HCT116 (cell line): ENCODE data around the gene TSPAN11.

ENCODE experiments used
- CBX3 ChIP-seq: IDR thresholded peaks from 2 replicates; pipeline ENCODE4 v1.6.1; 2012; ENCODE audit warnings: low read depth
- EGR1 ChIP-seq: IDR thresholded peaks from 2 replicates; pipeline ENCODE4 v1.6.1; 2012; ENCODE audit warnings: low read depth
- EZH2 ChIP-seq: fragments of 200-600 bp; sonication (generic); IDR thresholded peaks from 2 replicates; pipeline ENCODE4 v1.6.1; 2017; ENCODE audit warnings: antibody characterized with exemption, mixed run types
- FOSL1 ChIP-seq: IDR thresholded peaks from 2 replicates; pipeline ENCODE4 v1.6.1; 2012; ENCODE audit warnings: low read depth
- JUND ChIP-seq: IDR thresholded peaks from 2 replicates; pipeline ENCODE4 v1.6.1; 2012
- POLR2A ChIP-seq: IDR thresholded peaks from 2 replicates; pipeline ENCODE4 v1.7.0; 2011; ENCODE audit warnings: borderline replicate concordance; ENCODE audit not compliant: insufficient read depth, insufficient read length; ENCODE audit errors: extremely low read depth
- POLR2AphosphoS5 ChIP-seq: IDR thresholded peaks from 2 replicates; pipeline ENCODE4 v1.6.1; 2011; ENCODE audit warnings: mild to moderate bottlenecking, low read depth, low read length, moderate library complexity
- RAD21 ChIP-seq: IDR thresholded peaks from 2 replicates; pipeline ENCODE4 v1.6.1; 2012; ENCODE audit warnings: low read depth, mild to moderate bottlenecking
- SP1 ChIP-seq: IDR thresholded peaks from 2 replicates; pipeline ENCODE4 v1.6.1; 2012; ENCODE audit warnings: low read depth
- YY1 ChIP-seq: IDR thresholded peaks from 2 replicates; pipeline ENCODE4 v1.6.1; 2011; ENCODE audit warnings: low read length, low read depth, moderate library complexity, mild to moderate bottlenecking; ENCODE audit not compliant: insufficient replicate concordance; ENCODE audit errors: extremely low read depth
- ZFX ChIP-seq: fragments of 450-650 bp; IDR thresholded peaks from 2 replicates; pipeline ENCODE4 v1.6.1; 2017
- ZNF274 ChIP-seq: fragments of 200-500 bp; sonication (Bioruptor generic); IDR thresholded peaks from 2 replicates; pipeline ENCODE4 v1.6.1; 2014; ENCODE audit warnings: mild to moderate bottlenecking, low read depth, low read length, inconsistent platforms
- TF ChIP-seq, protein P1 (sequence below), 3 experiments: fragments of 200-600 bp in 1 of 3; sonication (generic) in 1 of 3; IDR thresholded peaks in 2 of 3; conservative IDR thresholded peaks in 1 of 3; 2 replicates each; pipeline ENCODE4 v1.5.1; 2012 to 2017; ENCODE audit warnings: low read depth in 2 of 3, low read length in 2 of 3, antibody characterized with exemption in 1 of 3, borderline replicate concordance in 1 of 3, control low read depth in 1 of 3, mild to moderate bottlenecking in 1 of 3, mixed read lengths in 1 of 3, mixed run types in 1 of 3, moderate library complexity in 1 of 3; ENCODE audit not compliant: insufficient read depth in 1 of 3

DNA sequence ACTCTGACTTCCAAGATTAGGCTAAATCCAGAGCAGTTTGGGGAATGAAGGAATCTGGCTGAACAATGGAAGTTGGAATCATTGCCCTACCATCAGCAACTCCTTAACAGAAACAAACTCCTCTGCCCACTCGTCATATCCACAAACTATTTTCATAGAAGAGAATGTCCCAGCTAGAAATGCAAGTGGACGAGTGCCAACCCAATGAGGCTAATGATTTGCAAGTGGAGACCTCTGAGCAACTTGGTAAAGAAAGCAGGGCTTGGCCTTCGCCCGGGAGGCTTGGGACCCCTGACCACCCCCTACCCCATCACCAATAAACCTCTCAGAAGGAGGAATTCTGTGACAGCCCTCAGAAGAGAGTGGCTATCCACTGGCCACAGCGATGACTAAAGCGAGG is 107.1 kb downstream of the TSPAN11 start:
- TF ChIP-seq RAD21, result no peak
- no peak for TF ChIP-seq JUND
- TF ChIP-seq POLR2AphosphoS5, result no peak
- TF ChIP-seq ZFX, result no peak
- TF ChIP-seq, protein P1, sequence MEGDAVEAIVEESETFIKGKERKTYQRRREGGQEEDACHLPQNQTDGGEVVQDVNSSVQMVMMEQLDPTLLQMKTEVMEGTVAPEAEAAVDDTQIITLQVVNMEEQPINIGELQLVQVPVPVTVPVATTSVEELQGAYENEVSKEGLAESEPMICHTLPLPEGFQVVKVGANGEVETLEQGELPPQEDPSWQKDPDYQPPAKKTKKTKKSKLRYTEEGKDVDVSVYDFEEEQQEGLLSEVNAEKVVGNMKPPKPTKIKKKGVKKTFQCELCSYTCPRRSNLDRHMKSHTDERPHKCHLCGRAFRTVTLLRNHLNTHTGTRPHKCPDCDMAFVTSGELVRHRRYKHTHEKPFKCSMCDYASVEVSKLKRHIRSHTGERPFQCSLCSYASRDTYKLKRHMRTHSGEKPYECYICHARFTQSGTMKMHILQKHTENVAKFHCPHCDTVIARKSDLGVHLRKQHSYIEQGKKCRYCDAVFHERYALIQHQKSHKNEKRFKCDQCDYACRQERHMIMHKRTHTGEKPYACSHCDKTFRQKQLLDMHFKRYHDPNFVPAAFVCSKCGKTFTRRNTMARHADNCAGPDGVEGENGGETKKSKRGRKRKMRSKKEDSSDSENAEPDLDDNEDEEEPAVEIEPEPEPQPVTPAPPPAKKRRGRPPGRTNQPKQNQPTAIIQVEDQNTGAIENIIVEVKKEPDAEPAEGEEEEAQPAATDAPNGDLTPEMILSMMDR (IDR thresholded peaks at IDR 0.05 in 2 of 3, conservative IDR thresholded peaks at IDR 0.05 in 1 of 3; ENCODE audit: borderline replicate concordance in 1 of 3, insufficient read depth in 1 of 3, low read depth in 2 of 3, low read length in 2 of 3), result no peak
- no peak for TF ChIP-seq EZH2
- no peak for TF ChIP-seq ZNF274
- no peak for TF ChIP-seq POLR2A
- no peak for TF ChIP-seq EGR1
- no peak for TF ChIP-seq YY1
- no peak for TF ChIP-seq CBX3
- TF ChIP-seq FOSL1, result no peak
- TF ChIP-seq SP1, result no peak
